T-helper 22 cell (primary cell): ENCODE data around the gene EIF4G2.

Experiments
- DNase-seq: peaks from one replicate; pipeline ENCODE4 v3.0.0-alpha.2; 2020; ENCODE audit warnings: low read depth

Gene EIF4G2

GRCh38 chr11:10771457-10771856 lies 37.3 kb downstream of the EIF4G2 start:
- DNase-seq = no peak

- DNase-seq = no peak
These were observed 38.0 kb downstream of the EIF4G2 start for GRCh38 chr11:10770626-10771254.

DNA sequence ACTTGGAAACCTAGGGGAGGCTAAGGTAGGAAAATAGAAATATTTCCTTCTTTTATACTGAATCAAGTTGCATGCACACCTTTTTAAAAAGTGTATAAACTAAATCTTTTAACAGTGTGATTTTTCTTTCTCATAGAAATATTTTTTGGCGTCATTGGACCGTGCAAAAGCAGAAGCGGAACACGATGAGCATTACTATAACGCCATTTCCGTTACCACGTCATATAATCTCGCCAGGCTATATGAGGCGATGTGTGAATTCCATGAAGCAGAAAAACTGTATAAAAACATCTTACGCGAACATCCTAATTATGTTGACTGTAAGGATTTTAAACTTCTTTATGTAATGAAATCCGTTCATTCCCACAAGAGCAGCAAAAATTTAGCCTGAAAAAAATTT lies 44.3 kb downstream of the EIF4G2 start:
- DNase-seq = no peak

DNA sequence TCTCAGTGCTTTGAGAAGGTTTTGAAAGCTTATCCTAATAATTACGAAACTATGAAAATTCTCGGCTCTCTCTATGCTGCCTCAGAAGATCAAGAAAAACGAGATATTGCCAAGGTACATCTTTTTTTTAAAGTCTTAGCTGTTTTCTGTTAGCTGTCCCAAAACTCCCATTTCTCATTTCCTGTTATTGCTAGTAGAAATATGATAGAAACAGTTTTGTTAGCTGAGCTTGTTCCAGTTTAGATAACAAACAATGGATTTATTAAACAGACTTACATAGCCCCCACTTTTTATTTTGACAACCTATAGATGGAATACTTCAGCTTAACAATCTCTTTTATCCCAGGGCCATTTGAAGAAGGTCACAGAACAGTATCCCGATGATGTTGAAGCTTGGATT lies 45.0 kb downstream of the EIF4G2 start:
- DNase-seq = no peak

DNA sequence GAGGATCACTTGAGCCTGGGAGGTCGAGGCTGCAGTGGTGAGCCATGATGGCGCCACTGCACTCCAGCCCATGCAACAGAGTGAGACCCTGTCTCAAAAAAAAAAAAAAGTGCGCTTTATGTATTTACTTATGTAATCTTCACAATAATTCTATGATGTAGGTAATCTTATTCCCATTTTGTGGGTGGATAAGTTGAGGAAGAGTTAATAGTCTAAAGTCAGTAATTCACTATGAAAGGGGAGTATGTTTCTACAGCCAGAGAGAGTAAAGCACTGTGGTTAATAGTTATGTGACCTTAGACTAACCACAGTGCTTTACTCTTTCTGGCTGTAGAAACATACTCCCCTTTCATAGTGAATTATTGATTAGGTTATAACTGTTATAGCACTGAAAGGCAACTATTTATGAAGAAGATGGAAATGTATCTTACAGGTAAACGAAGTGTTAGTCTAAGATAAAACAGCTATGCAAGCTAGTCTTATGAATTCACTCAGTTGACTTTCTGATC lies 45.8 kb downstream of the EIF4G2 start:
- DNase-seq = no peak

GRCh38 chr11:10762185-10762584 lies 46.5 kb downstream of the EIF4G2 start:
- no peak for DNase-seq

- DNase-seq = no peak
These were observed 47.5 kb downstream of the EIF4G2 start for GRCh38 chr11:10761085-10761698.

DNA sequence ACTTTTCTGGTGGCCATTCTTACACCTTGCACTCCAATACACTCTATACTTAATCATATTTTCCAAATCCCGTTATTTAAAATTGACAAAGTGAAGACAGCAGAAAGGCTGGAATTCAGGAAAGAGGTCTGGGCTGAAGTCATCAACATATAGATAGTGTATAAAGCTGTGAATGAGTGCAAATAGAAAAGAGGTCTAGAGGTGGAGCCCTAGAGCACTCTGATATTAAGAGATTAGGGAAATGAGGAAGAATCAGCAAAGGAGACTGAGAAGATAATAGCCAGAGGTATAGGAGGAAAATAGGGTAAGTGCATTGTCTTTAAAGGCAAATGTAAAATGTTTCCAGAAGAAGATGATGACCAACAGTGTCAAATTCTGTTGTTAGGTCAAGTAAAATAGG lies 49.8 kb downstream of the EIF4G2 start:
- no peak for DNase-seq

- DNase-seq = no peak
These were observed 56.2 kb downstream of the EIF4G2 start for GRCh38 chr11:10752486-10752885.

DNA sequence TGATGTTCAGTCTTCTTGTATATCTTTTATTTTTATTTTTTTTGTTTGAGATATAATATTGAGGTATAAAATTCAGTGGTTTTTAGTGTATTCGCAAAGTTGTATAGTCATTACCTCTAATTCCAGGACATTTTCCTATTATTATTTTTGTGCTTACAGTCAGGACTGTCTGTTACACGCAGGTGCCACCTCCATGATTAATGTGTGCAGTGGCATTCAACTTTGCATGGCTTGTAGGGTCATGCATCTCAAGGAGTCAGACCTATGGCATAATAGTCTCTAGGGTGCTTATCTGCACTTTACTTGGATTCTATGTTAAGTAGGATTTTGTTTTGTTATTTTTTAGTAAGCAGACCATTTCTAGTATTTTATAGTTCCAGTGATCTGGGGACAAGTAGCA lies 56.7 kb downstream of the EIF4G2 start:
- no peak for DNase-seq

DNA sequence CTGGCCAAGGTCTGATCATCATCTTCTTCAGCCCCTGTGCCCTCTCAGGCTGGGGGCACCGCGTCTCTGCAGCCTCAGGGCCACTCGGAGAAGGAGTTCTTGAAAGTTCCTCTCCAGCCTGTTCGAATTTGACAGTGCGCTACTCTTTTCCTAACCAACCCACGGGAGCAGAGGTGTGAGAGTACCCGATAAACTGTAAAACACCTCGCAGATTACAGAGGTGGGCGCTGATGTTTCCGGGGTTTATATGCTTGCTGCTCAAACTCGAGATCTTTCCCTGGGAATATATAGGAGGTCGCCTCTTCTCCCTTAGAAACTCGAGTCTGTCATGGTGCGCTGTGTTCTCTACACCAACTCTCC lies 57.2 kb downstream of the EIF4G2 start:
- no peak for DNase-seq

DNA sequence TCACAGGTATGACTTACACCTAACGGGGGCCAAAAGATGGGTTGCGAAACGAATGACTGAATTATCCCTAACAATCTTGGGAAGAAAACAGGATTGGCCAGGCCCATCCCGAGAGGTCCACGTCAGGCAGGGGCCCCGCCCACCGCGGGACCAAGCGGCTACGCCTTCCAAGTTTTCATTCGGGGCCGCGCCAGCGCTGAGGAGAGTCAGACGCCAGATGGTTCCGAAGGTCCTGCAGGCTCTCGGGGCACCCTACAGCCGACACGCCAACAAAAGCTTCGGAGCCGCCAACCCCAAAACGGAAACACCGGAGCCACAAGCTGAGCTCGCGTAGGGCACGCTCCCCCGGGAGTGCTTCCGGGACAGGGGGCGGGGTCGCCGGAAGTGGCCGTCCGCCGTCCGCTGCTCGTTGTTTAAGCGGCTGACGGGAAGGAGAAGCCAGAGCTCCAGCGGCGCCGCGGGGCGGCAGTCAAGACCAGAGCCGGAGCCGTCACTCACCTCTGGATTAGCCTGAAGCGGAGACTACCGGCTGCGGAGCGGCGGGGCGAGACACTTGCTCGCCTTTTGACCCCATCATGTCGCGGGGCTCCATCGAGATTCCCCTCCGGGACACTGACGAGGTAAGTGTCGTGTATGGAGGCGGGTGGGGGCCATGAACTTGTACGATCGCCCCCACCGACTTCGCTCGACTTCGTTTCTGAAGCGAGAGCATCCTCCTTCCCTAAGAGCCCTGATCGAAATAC lies 57.7 kb downstream of the EIF4G2 start, which contains the start of gene CTR9:
Gene CTR9 (plus strand): TSS at position 409 of the 743 bp plus-strand sequence. CDS start 167 bp downstream, at position 576.
- DNase-seq = peak; percentile 86

DNA sequence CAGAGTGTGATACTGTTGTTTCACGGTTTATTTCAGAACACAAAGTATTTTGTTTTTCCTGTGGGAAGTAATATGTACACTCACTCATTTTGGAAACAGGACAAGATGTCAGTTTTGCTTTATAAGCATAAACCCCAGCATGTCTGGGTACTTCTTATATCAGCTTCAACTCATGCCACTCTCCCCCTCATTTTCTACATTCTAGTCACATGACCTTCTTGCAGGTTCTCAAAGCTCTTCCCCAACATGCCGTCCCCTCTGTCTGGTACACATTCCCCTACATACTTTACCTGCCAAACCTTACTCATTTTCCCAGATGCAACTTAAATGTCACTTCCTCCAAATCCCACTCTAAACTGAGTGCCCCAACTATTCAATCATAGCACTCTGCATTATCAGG lies 59.2 kb downstream of the EIF4G2 start:
- DNase-seq = no peak

DNA sequence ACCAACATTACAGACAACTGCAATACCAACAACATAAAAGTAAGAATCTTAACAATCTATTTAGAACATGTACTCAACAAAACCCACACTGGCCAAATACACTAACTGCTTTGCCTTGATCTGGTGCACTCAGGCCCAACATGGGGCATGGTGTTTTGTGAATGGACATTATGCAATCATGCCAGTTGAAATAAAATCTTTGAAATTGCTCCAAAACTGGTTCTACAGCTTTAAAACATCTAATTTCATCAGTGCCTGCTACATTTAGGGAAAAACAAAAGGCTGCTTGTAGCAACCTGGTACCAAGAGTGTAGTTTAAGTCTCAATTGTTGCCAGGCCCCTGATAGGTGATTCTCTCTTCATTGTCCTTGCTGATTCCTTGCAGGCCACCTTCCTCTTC lies 61.0 kb downstream of the EIF4G2 start:
- no peak for DNase-seq
